ENCODE data around the gene SCYGR3. TPM values are rescaled to one million over a fixed set of nuclear protein-coding genes. Genes with fewer than 3 reads are reported as not detected.

The SCYGR3 gene
- total and polyA plus RNA-seq, 8 donors: not detected

- TF ChIP-seq CTCF (IDR thresholded peaks at IDR 0.05) (no peak), EP300 (IDR thresholded peaks at IDR 0.05) (no peak), POLR2AphosphoS5 (IDR thresholded peaks at IDR 0.05) (peak in 2 of 3 donors; percentile 6 to 12), POLR2A (IDR thresholded peaks at IDR 0.05) (no peak)
- no peaks in the 10 kb centered on the region for H3K36me3 ChIP-seq
- no peak overlapping the region for H3K4me3 ChIP-seq
- H3K27ac ChIP-seq: no peak overlapping the region
- DNase-seq: no peak
- peaks cover 0 to 6% (median 2%) of the 10 kb centered on the region in 4 donors for H3K4me1 ChIP-seq
- WGBS, 5 donors: 43 to 73% (median 58%) methylated on average over 1 of the region's 1 CpG
- no peaks in the 10 kb centered on the region for H3K9me3 ChIP-seq
- H3K27me3 ChIP-seq: no peaks in the 10 kb centered on the region
- intact Hi-C loops (cut with DNase I; ENCODE audit: low total_unique reads): no loop called here
These were observed 40.8 kb upstream of the SCYGR3 start for GRCh38 chr2:227655454-227655853.

- H3K27ac ChIP-seq: no peak overlapping the region
- intact Hi-C loops (cut with DNase I; ENCODE audit: low total_unique reads): no loop called here
- DNase-seq: no peak
- H3K36me3 ChIP-seq: no peaks in the 10 kb centered on the region
- H3K4me3 ChIP-seq: no peak overlapping the region
- no peaks in the 10 kb centered on the region for H3K9me3 ChIP-seq
- no peaks in the 10 kb centered on the region for H3K27me3 ChIP-seq
- H3K4me1 ChIP-seq: peaks cover 0 to 6% (median 2%) of the 10 kb centered on the region in 4 donors
- WGBS, 5 donors: 78 to 86% (median 80%) methylated on average over 1 of the region's 1 CpG
- TF ChIP-seq EP300 (IDR thresholded peaks at IDR 0.05) (no peak), CTCF (IDR thresholded peaks at IDR 0.05) (no peak), POLR2AphosphoS5 (IDR thresholded peaks at IDR 0.05) (no peak), POLR2A (IDR thresholded peaks at IDR 0.05) (no peak)
These were observed 39.8 kb upstream of the SCYGR3 start for GRCh38 chr2:227654426-227654825.

- intact Hi-C loops (cut with DNase I; ENCODE audit: low total_unique reads): no loop called here
- no peaks in the 10 kb centered on the region for H3K36me3 ChIP-seq
- no peak overlapping the region for H3K27ac ChIP-seq
- DNase-seq: peak in 1 of 2 donors; percentile 12
- H3K27me3 ChIP-seq: no peaks in the 10 kb centered on the region
- H3K9me3 ChIP-seq: no peaks in the 10 kb centered on the region
- no peak overlapping the region for H3K4me3 ChIP-seq
- H3K4me1 ChIP-seq: peaks cover 0 to 5% (median 2%) of the 10 kb centered on the region in 4 donors
- TF ChIP-seq EP300 (IDR thresholded peaks at IDR 0.05): no peak
- no peak for TF ChIP-seq CTCF (IDR thresholded peaks at IDR 0.05)
- TF ChIP-seq POLR2A (IDR thresholded peaks at IDR 0.05): no peak
- no peak for TF ChIP-seq POLR2AphosphoS5 (IDR thresholded peaks at IDR 0.05)
- WGBS, 5 donors: 10 to 32% (median 25%) methylated on average over 4 of the region's 4 CpGs
These were observed 38.8 kb upstream of the SCYGR3 start for GRCh38 chr2:227653419-227653818.

- 67 to 82% (median 75%) methylated on average over 5 of the region's 5 CpGs for WGBS, 5 donors
These were observed 29.4 kb upstream of the SCYGR3 start for GRCh38 chr2:227643990-227644551.

GRCh38 chr2:227642656-227643055, 28.0 kb upstream of the SCYGR3 start:
- no peak for DNase-seq
- TF ChIP-seq CTCF (IDR thresholded peaks at IDR 0.05): no peak
- TF ChIP-seq POLR2AphosphoS5 (IDR thresholded peaks at IDR 0.05): no peak
- no peak for TF ChIP-seq EP300 (IDR thresholded peaks at IDR 0.05)
- no peak for TF ChIP-seq POLR2A (IDR thresholded peaks at IDR 0.05)
- intact Hi-C loops (cut with DNase I; ENCODE audit: low total_unique reads): no loop called here

More at GRCh38 chr2:227643990-227644551, 29.4 kb upstream of the SCYGR3 start:
- no peak overlapping the region for H3K27ac ChIP-seq
- H3K27me3 ChIP-seq: no peaks in the 10 kb centered on the region
- no peak overlapping the region for H3K4me3 ChIP-seq
- intact Hi-C loops (cut with DNase I; ENCODE audit: low total_unique reads): no loop called here
- H3K36me3 ChIP-seq: no peaks in the 10 kb centered on the region
- TF ChIP-seq POLR2A (IDR thresholded peaks at IDR 0.05): no peak
- no peak for DNase-seq
- H3K4me1 ChIP-seq: no peaks in the 10 kb centered on the region
- H3K9me3 ChIP-seq: no peaks in the 10 kb centered on the region

More at GRCh38 chr2:227642656-227643055, 28.0 kb upstream of the SCYGR3 start:
- Histone ChIP-seq H3K4me3 (no peak overlapping the region), H3K9me3 (no peaks in the 10 kb centered on the region), H3K27ac (no peak overlapping the region), H3K36me3 (no peaks in the 10 kb centered on the region), H3K4me1 (no peaks in the 10 kb centered on the region), H3K27me3 (no peaks in the 10 kb centered on the region)
- 15 to 35% (median 20%) methylated on average over 2 of the region's 2 CpGs for WGBS, 5 donors

Measured in stomach (tissue), 9 donors.